ENCODE data around the gene METAP2. TPM values are rescaled to one million over a fixed set of nuclear protein-coding genes. Genes with fewer than 3 reads are reported as not detected.

METAP2 gene
- total RNA-seq, 1 experiment from 2014 or later = 122 TPM

Other genes starting within 250 kb of the METAP2 start
- gene USP44, start 77.3 kb downstream of the METAP2 start, total RNA-seq (2022) = not detected in 2 replicates

All from MCF 10A (cell line).